Activated T-cell treated with anti-CD3 and anti-CD28 coated beads, Interleukin-2, amount 50 U/mL, for 24 hours (primary cell): Measurements from ENCODE around the gene DUSP6.
A peak's percentile ranks its signal among the peaks of the same experiment; 100 is the strongest.

Experiments
- DNase-seq: peaks from one replicate; pipeline ENCODE4 v3.0.0-alpha.2; 2020
- H3K27ac Mint-ChIP-seq: 2 replicates; pipeline ENCODE4 v1.8.0; 2020; ENCODE audit warnings: mild to moderate bottlenecking, mixed read lengths
- H3K27me3 Mint-ChIP-seq: 2 replicates; pipeline ENCODE4 v1.8.0; 2020; ENCODE audit warnings: mixed read lengths
- H3K36me3 Mint-ChIP-seq: 2 replicates; pipeline ENCODE4 v1.8.0; 2020; ENCODE audit warnings: low read depth, mixed read lengths
- H3K4me1 Mint-ChIP-seq: 2 replicates; pipeline ENCODE4 v1.8.0; 2020; ENCODE audit warnings: low read depth, mixed read lengths
- H3K4me3 Mint-ChIP-seq: 2 replicates; pipeline ENCODE4 v1.8.0; 2020; ENCODE audit warnings: mild to moderate bottlenecking, moderate library complexity, mixed read lengths
- H3K9me3 Mint-ChIP-seq: 2 replicates; pipeline ENCODE4 v1.8.0; 2020; ENCODE audit warnings: mixed read lengths

The DUSP6 gene

DNA sequence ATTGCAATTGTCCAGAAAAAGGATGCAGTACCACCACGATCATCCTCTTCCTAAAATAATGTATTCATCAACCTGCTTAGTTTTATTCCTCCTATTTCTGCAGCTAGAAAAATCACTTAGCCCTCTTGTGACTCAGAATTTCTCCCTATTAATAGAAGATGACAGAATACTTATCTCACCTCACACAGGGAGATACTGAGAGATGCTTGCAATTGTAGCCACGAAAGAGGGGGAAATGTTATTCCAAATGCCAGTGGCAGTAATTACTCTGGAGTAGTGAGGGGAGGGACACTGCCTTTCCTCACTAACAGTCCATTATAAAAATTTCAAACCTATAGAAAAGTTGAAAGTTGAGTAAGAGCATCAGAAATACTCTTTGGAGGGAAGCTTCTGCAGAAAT, 11.8 kb upstream of the DUSP6 start:
- Mint-ChIP-seq H3K27ac (no peak overlapping the region), H3K36me3 (no peaks in the 10 kb centered on the region), H3K27me3 (peaks cover 5% of the 10 kb centered on the region), H3K4me3 (no peak overlapping the region), H3K9me3 (no peaks in the 10 kb centered on the region), H3K4me1 (peaks cover 8% of the 10 kb centered on the region)
- DNase-seq: no peak

DNA sequence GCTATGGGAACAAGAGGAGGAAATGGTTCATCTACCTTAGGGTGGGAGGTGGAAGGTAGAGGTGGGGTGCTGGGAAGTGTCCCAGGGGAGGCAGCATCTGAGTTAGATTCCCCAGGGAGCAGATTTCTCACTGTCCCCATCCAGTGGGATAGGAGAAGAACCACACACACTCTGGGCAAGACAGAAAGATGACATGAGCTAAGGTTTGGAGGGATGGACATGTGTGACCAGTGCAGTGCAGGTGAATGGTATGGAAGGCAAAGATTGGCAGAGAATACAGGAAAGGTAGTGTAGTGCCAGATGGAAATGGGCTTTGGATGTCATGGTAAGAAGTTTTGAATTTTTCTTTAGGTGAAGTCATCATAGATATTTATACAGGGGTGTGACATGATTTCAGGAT, 11.3 kb upstream of the DUSP6 start:
- H3K9me3 Mint-ChIP-seq: no peaks in the 10 kb centered on the region
- H3K4me3 Mint-ChIP-seq: no peak overlapping the region
- no peaks in the 10 kb centered on the region for H3K36me3 Mint-ChIP-seq

DNA sequence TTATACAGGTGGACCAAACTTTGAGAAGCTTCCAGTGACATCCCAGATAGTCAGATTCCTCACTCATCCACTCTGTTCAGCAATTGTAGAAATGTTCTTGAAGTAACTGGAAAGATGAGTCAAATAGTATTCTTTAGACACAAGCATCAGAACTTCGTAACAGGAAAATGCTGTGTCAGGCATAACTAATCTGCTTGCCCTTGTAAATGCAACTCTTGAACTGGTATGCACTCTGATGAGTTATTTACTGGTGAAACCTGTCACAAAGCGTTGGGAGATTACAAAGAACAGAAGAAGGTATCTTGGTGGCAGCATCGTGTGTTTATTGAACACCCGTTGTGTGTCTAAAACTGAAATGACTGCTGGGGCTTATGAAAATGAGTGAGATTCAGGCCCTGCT, 10.8 kb upstream of the DUSP6 start:
- peak overlapping the region; percentile 23 for H3K27ac Mint-ChIP-seq

More for the DNA sequence above, 11.3 kb upstream of the DUSP6 start:
- Mint-ChIP-seq H3K27ac (peak overlapping the region; percentile 23), H3K4me1 (peaks cover 9% of the 10 kb centered on the region), H3K27me3 (peaks cover 5% of the 10 kb centered on the region)
- no peak for DNase-seq

DNA sequence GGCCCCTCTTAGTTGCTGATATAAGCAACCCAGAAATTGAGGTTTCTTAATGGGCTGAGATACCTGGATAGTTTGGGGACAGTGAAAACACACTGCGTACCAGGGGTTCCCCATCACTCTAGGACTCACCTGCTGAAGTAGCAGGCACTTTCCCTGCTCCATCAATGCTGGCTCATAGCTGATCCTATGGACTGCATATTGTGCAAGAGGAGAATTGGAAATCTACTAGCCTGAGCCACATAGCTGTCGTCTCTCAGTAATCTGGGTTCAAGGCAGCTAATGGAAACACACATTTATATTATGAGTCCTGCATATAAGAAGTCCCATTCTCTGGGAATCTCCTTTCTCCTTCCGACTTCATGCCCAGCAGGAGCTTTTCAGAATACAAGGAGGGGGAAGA, 7.3 kb upstream of the DUSP6 start:
- Mint-ChIP-seq H3K27ac (no peak overlapping the region), H3K4me3 (no peak overlapping the region), H3K27me3 (peaks cover 5% of the 10 kb centered on the region), H3K36me3 (no peaks in the 10 kb centered on the region), H3K4me1 (peaks cover 21% of the 10 kb centered on the region), H3K9me3 (no peaks in the 10 kb centered on the region)
- DNase-seq: no peak

More for the DNA sequence above, 10.8 kb upstream of the DUSP6 start:
- peaks cover 9% of the 10 kb centered on the region for H3K4me1 Mint-ChIP-seq
- no peak overlapping the region for H3K4me3 Mint-ChIP-seq
- H3K9me3 Mint-ChIP-seq: no peaks in the 10 kb centered on the region
- no peaks in the 10 kb centered on the region for H3K36me3 Mint-ChIP-seq
- peaks cover 5% of the 10 kb centered on the region for H3K27me3 Mint-ChIP-seq
- no peak for DNase-seq

DNA sequence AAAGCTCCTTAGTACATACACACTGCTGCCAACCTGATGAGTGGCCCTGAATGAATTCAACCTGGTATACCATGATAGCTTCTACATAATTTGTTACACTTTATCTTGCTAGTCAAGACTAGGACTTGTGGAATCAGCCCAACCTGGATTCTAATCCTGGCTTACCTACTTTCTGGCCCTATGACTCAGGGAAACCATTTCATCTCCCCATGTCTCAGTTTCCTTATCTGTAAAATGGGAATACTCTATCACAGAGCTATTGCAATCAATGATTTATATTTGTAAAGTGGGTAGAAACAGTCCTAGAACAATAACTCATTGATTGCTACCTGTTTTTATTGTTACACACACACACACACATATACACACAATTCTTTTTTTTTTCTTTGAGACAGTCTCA, 6.5 kb upstream of the DUSP6 start:
- no peaks in the 10 kb centered on the region for H3K9me3 Mint-ChIP-seq
- no peak overlapping the region for H3K27ac Mint-ChIP-seq
- no peak overlapping the region for H3K4me3 Mint-ChIP-seq
- peaks cover 26% of the 10 kb centered on the region for H3K4me1 Mint-ChIP-seq
- H3K27me3 Mint-ChIP-seq: peaks cover 5% of the 10 kb centered on the region
- DNase-seq: no peak
- no peaks in the 10 kb centered on the region for H3K36me3 Mint-ChIP-seq

DNA sequence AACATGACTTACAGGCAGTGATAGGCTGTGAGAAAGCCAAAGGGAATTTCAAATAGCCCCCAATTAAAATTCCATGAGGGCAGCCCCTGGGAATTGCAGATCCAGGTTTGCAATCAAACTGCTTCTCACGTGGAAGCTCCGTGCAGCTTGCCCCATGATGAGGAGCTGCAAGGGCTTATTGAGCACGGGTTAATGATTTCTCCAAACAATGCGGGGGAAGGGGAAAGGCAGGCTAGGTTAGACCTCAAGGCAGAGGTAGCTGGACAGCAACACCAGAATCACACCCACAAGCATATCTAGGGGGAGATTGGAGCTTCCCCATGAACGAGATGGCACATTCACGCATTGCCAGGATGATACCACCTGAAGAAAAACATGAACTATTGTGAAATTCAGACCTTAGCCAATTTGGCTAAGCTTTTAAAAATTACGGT, 5.0 kb upstream of the DUSP6 start:
- peaks cover 29% of the 10 kb centered on the region for H3K4me1 Mint-ChIP-seq
- H3K36me3 Mint-ChIP-seq: peaks cover 2% of the 10 kb centered on the region
- peaks cover 5% of the 10 kb centered on the region for H3K27me3 Mint-ChIP-seq
- no peaks in the 10 kb centered on the region for H3K9me3 Mint-ChIP-seq
- no peak for DNase-seq
- H3K27ac Mint-ChIP-seq: no peak overlapping the region
- H3K4me3 Mint-ChIP-seq: no peak overlapping the region

DNA sequence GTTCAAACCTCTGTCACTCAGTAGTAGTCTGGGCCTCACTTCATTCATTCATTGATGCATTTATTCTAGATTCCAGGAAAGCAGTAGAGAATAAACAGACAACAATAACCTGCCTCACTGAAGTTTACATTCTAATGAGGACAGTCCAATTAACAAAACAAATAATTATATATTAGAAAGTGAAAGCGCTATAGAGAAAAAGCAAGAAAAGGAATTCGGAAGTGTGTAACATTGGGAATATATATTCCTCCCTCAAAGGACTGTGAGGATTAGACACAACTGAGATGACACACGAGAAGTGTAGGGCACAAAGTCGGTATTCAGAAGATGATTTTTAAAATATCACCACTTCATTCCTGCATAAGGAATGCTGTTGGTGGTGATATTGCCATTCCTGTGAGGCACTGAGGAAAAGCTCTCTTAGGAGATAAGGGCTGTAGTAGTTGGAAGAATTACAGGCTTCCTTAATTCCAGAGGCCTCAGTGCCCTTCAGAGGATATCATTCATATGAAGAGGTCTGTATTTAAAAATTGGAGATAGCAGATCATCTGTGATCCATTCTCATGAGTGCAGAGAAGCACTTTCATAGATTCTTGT, 3.9 kb upstream of the DUSP6 start:
- DNase-seq: no peak
- no peak overlapping the region for H3K4me3 Mint-ChIP-seq
- peaks cover 13% of the 10 kb centered on the region for H3K36me3 Mint-ChIP-seq
- H3K27me3 Mint-ChIP-seq: peaks cover 5% of the 10 kb centered on the region
- no peaks in the 10 kb centered on the region for H3K9me3 Mint-ChIP-seq
- peaks cover 33% of the 10 kb centered on the region for H3K4me1 Mint-ChIP-seq
- no peak overlapping the region for H3K27ac Mint-ChIP-seq

DNA sequence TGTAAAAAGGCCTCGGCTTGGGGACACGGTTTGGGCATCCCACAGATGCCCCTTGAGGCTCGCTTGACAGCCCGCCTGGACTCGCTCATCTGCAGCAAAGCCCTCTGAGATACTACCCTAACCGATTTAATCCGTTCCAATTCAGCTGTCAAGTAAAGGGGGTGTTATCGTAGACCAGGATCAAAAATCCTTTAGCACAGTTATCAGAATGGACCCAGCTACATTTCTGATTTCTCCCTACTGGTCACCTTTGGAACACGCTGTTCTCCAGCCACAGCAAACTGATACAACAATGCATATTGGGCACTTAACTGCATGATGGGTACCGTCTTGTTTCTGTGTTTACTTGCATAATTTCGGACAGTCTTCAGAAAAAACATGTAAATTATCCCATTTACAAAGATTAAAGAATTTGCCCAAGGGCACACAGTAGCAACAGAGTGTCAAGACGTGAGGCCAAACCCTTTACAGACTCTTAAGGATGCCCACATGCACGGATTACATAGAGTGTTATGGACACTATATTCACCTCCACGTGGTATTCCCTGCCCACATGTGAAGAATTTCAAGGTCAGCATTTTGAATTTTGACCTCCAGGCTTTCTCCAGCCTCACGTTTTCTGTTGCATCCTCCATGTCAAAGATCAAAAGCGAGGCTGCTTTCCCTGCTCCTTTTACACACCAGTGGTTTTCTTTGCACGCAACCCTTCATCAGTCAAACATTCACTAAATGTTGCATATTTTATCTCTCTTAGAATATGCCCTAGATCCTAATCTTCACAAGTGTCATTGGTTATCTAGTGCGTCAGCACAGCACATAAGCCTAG, 3.2 kb upstream of the DUSP6 start:
- DNase-seq: no peak
- H3K4me1 Mint-ChIP-seq: peaks cover 38% of the 10 kb centered on the region

DNA sequence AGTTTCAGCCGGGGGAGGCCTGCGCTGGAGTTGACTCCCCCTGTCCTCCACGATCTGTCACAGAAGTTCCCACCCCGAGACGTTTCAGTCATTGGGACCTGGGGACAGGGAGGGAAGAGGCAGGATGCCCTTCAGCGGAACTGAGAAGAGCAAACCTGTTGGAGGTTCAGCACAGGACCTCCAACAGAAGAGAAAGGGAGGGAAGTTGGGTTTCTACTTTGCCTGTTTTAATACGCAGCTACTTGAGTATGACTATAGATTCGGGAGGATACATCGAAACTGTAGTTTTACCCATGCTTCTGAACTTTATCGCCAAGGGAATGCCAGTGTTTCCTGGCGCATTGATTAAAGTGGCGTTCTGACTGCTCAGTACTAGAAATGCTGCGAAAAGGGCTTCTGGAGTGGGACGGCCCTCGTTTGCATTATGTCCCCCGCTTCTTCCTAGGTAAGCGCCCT, 2.3 kb upstream of the DUSP6 start:
- Mint-ChIP-seq H3K9me3 (no peaks in the 10 kb centered on the region), H3K4me3 (peak overlapping the region; percentile 96), H3K27ac (peak overlapping the region; percentile 88), H3K36me3 (peaks cover 28% of the 10 kb centered on the region), H3K4me1 (peaks cover 43% of the 10 kb centered on the region), H3K27me3 (peaks cover 3% of the 10 kb centered on the region)
- no peak for DNase-seq

More for the DNA sequence above, 3.2 kb upstream of the DUSP6 start:
- no peaks in the 10 kb centered on the region for H3K9me3 Mint-ChIP-seq
- H3K27ac Mint-ChIP-seq: no peak overlapping the region
- H3K27me3 Mint-ChIP-seq: peaks cover 3% of the 10 kb centered on the region
- H3K4me3 Mint-ChIP-seq: peak overlapping the region; percentile 96
- H3K36me3 Mint-ChIP-seq: peaks cover 20% of the 10 kb centered on the region

DNA sequence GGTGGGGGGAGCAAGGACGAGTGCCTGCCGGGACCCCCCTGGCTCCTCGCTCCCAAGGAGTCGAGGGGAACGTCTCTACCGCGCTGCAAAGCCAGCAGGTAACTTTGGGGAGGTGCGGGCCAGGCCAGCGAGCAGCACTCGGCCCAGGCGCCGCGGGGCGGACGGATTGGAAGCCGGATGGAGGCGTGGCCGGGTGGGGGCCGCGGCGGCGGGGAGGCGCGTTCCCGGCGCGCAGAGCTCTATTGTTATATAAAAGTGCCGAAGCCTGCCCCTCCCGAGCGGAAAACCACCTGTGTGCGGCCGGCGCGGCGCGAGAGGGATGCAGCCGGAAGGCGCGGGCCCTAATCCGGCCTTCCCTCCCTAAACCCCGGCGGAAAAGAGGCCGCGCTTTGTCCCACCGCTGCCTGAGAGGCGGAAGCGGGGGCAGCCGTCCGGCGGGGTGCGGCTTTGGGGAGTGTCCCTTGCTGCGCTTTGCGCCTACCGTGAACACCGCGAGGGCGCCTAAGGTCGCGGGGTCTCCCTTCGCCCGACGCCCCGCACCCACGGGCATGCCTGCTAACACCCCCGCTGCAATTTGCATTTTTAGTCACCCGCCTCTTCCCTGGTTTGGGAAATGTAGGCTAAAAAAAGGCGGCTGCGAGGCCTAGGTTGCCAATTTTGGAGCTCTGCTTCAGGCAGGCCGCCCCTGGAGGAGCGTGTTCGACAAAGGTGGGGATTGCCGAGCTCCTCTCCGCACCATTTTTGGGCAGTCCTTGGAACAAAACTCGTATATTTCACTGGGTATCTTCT, 1.7 kb upstream of the DUSP6 start:
- DNase-seq: peak; percentile 85
- peaks cover 2% of the 10 kb centered on the region for H3K27me3 Mint-ChIP-seq
- H3K27ac Mint-ChIP-seq: peak overlapping the region; percentile 88
- H3K36me3 Mint-ChIP-seq: peaks cover 34% of the 10 kb centered on the region
- peak overlapping the region; percentile 96 for H3K4me3 Mint-ChIP-seq
- no peaks in the 10 kb centered on the region for H3K9me3 Mint-ChIP-seq
- H3K4me1 Mint-ChIP-seq: peaks cover 49% of the 10 kb centered on the region

DNA sequence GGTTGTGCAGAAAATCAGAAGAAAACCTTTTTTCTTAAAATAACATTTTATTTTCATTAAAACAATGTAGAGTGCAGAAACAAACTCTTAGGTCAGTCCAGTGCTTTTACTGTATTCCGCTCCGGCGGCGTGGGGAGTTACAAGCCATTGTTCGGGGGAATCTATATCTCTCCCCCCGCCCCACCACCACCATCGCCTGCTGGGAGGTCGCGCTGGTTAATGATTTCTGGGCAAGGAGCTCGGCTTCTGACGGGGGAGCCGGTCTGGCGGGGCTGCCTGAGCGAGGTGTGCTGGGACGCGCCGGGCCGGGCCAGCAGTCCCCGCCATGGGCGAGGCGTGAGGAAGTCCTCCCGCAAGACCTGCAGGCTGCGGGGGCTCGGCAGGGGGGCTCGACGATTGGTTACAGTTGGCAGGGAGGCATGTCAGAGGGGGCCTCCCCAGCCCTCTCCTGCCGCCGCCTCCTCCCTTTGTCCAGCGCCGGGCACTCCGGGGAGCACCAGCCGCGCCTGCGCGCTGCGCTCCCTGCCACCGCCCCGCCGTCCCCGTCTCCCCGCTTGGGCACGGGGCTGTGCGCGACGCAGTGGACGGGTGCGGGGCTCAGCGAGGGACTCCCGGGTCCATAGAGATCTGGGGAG, 1.0 kb upstream of the DUSP6 start:
- peak overlapping the region; percentile 96 for H3K27ac Mint-ChIP-seq
- peaks cover 2% of the 10 kb centered on the region for H3K27me3 Mint-ChIP-seq
- peak overlapping the region; percentile 96 for H3K4me3 Mint-ChIP-seq
- DNase-seq: peak; percentile 78
- H3K36me3 Mint-ChIP-seq: peaks cover 42% of the 10 kb centered on the region
- H3K9me3 Mint-ChIP-seq: no peaks in the 10 kb centered on the region
- H3K4me1 Mint-ChIP-seq: peaks cover 55% of the 10 kb centered on the region

DNA sequence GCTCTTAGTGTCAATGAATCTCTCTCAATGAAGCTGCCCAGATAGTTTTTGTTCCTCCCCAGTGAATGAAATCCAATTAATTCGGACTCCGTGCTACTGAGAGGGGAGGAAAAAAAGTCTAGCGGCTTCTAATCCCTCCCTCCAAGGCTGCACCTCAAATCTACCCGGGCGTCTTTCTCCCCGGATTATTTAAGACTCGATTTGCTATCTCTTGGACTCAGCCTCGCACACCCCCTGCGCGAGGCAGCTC, 134 bp downstream of the DUSP6 start:
- no peak for DNase-seq
- H3K36me3 Mint-ChIP-seq: peaks cover 53% of the 10 kb centered on the region
- no peaks in the 10 kb centered on the region for H3K9me3 Mint-ChIP-seq
- H3K4me1 Mint-ChIP-seq: peaks cover 65% of the 10 kb centered on the region
- H3K27ac Mint-ChIP-seq: peak overlapping the region; percentile 96
- peaks cover 2% of the 10 kb centered on the region for H3K27me3 Mint-ChIP-seq
- H3K4me3 Mint-ChIP-seq: peak overlapping the region; percentile 96

DNA sequence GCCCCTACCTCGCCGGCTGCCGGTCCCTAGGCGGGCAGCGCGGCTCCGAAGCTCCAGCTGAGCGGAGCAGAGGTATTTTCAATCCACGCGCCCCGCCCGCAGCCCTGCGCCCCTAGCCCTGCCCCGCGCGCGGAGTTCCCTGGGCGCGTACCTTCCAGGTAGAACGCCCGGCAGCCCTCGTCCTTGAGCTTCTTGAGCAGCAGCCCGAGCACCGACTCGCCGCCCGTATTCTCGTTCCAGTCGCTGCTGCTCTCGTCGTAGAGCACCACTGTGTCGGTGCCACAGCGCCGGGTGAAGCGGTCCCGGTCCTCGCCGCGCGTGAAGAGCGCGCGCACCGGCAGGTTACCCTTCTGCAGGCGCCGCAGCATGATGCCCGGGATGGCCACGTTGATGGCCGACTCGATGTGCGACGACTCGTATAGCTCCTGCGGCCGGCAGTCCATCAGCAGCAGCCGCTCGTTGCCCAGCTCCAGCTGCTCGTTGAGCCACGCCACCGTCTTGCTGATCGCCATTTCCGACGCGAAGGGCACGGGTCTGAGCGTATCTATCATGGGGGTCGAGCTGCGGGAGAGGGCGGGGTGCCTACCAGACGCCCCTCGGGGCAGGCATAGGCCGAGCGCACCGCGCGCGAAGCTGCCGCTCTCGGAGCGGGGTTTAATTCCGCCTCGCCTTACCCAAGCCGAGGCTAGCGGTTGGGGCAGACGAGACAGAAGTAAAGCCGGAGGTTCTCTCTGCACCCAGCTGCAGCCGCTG, 636 bp downstream of the DUSP6 start:
- peak; percentile 72 for DNase-seq
- Mint-ChIP-seq H3K27me3 (peaks cover 2% of the 10 kb centered on the region), H3K4me3 (peak overlapping the region; percentile 96), H3K4me1 (peaks cover 70% of the 10 kb centered on the region), H3K9me3 (no peaks in the 10 kb centered on the region), H3K27ac (peak overlapping the region; percentile 96), H3K36me3 (peaks cover 57% of the 10 kb centered on the region)
